Mesodermal cell (in vitro differentiated cells): ENCODE results near the gene ARFGAP3.

ENCODE experiments used
- H3K27ac ChIP-seq: 2 replicates; pipeline ENCODE4 v1.7.0; 2013; ENCODE audit warnings: mild to moderate bottlenecking, low read depth, low read length, moderate library complexity; ENCODE audit not compliant: severe bottlenecking
- H3K36me3 ChIP-seq: 2 replicates; pipeline ENCODE4 v1.7.1; 2013; ENCODE audit warnings: mild to moderate bottlenecking, low read length, moderate library complexity; ENCODE audit not compliant: control insufficient read depth, insufficient read depth
- H3K4me1 ChIP-seq: one replicate; pipeline ENCODE4 v1.7.1; 2013; ENCODE audit warnings: mild to moderate bottlenecking, low read length; ENCODE audit not compliant: insufficient read depth, control insufficient read depth, poor library complexity, severe bottlenecking
- H3K4me3 ChIP-seq: 2 replicates; pipeline ENCODE4 v1.7.0; 2013; ENCODE audit warnings: low read length, control low read depth, mild to moderate bottlenecking; ENCODE audit not compliant: insufficient read depth, poor library complexity, severe bottlenecking; ENCODE audit errors: extremely low read depth
- H3K9me3 ChIP-seq: 2 replicates; pipeline ENCODE4 v1.7.1; 2013; ENCODE audit warnings: mild to moderate bottlenecking, low read length, moderate library complexity; ENCODE audit not compliant: control insufficient read depth
- WGBS, 2 experiments: methylation state at CpG; one replicate each; pipeline ENCODE4 v1.1.5; 2013; ENCODE audit warnings: missing lambda C conversion rate in 2 of 2; ENCODE audit not compliant: insufficient coverage in 2 of 2; 5-methylcytosine and 5-hydroxymethylcytosine counted together

ARFGAP3 gene

DNA sequence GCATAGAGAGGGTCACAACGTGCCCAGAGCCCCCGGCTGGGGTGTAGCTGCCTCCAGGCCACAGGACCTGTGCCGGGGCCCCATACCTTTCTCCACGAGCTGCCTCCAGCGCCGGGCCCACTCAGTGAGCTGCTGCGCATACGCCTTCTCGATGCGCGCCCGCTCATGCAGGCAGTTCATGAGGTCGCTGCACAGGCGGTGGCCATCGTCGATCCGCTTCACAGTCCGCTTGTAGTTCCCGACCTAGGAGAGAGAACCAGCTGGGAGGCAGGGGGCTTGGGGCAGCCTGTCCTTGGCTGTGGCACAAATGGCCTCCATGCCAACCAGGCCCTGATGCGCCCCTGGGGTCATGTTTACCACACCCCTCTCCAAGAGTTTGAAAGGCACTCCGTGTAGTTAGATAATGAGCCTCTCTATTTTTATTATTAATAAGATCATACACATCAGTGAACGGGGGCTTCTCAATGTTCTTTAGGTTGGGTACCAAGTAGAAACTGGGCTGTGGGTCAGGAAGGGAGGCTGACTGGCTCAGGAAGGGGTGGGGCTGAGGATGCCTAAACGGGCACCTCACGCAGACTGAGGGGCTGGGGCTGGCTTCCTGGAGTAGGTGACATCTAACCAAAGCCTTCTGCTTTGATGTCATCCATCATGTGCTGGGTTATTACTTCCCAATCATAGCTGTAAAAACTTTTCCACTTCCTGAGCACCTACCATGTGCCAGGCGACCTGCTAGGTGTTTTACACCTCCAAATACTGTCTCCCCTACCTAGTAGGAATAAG is 36.5 kb upstream of the ARFGAP3 start:
- no peak overlapping the region for H3K27ac ChIP-seq
- peaks cover 49% of the 10 kb centered on the region for H3K36me3 ChIP-seq
- peaks cover 2% of the 10 kb centered on the region for H3K4me1 ChIP-seq
- 89 to 94% methylated on average over 21 to 22 of the region's 25 CpGs for WGBS, 2 experiments
- H3K9me3 ChIP-seq: no peaks in the 10 kb centered on the region
- H3K4me3 ChIP-seq: no peak overlapping the region

- 87 to 88% methylated on average over 9 to 10 of the region's 10 CpGs for WGBS, 2 experiments
Measured at GRCh38 chr22:42892571-42893316, 35.7 kb upstream of the ARFGAP3 start.

GRCh38 chr22:42892156-42892555 is 35.1 kb upstream of the ARFGAP3 start:
- no peaks in the 10 kb centered on the region for H3K9me3 ChIP-seq
- no peak overlapping the region for H3K4me3 ChIP-seq
- H3K27ac ChIP-seq: no peak overlapping the region
- no peaks in the 10 kb centered on the region for H3K4me1 ChIP-seq
- WGBS, 2 experiments: 96 to 99% methylated on average over 6 to 9 of the region's 9 CpGs
- peaks cover 63% of the 10 kb centered on the region for H3K36me3 ChIP-seq

More at GRCh38 chr22:42892571-42893316, 35.7 kb upstream of the ARFGAP3 start:
- no peak overlapping the region for H3K4me3 ChIP-seq
- no peak overlapping the region for H3K27ac ChIP-seq
- H3K36me3 ChIP-seq: peaks cover 57% of the 10 kb centered on the region
- no peaks in the 10 kb centered on the region for H3K4me1 ChIP-seq
- no peaks in the 10 kb centered on the region for H3K9me3 ChIP-seq

GRCh38 chr22:42891696-42892095 is 34.6 kb upstream of the ARFGAP3 start:
- Histone ChIP-seq H3K36me3 (peaks cover 68% of the 10 kb centered on the region), H3K27ac (no peak overlapping the region), H3K4me1 (no peaks in the 10 kb centered on the region), H3K9me3 (no peaks in the 10 kb centered on the region), H3K4me3 (no peak overlapping the region)
- 100% methylated on average over 1 of the region's 3 CpGs for WGBS, 2 experiments

GRCh38 chr22:42891008-42891407 is 33.9 kb upstream of the ARFGAP3 start:
- Histone ChIP-seq H3K36me3 (peaks cover 74% of the 10 kb centered on the region), H3K4me3 (no peak overlapping the region), H3K9me3 (no peaks in the 10 kb centered on the region), H3K27ac (no peak overlapping the region), H3K4me1 (no peaks in the 10 kb centered on the region)
- 94 to 95% methylated on average over 12 to 13 of the region's 13 CpGs for WGBS, 2 experiments

DNA sequence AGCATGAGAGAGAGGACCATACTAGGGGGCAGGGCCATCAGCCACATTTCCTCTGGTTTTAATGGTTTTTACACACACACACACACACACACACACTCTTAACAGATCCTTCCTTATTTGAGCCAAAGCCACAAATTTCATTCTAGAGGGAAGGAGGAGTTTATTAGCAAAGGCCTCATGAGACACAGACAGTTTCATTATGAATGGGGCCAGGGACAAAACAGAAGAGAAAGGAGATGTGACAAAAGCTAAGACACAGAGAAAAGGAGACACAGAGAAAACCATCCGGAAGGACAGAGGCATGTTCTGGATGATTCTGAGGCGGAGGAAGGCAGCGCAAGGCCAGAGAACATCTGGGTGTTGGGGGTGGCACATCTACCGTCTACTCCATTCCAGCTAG is 32.2 kb upstream of the ARFGAP3 start:
- 100% methylated on average over 1 to 4 of the region's 4 CpGs for WGBS, 2 experiments
- Histone ChIP-seq H3K36me3 (peaks cover 89% of the 10 kb centered on the region), H3K27ac (no peak overlapping the region), H3K9me3 (no peaks in the 10 kb centered on the region), H3K4me3 (no peak overlapping the region), H3K4me1 (peaks cover 10% of the 10 kb centered on the region)

DNA sequence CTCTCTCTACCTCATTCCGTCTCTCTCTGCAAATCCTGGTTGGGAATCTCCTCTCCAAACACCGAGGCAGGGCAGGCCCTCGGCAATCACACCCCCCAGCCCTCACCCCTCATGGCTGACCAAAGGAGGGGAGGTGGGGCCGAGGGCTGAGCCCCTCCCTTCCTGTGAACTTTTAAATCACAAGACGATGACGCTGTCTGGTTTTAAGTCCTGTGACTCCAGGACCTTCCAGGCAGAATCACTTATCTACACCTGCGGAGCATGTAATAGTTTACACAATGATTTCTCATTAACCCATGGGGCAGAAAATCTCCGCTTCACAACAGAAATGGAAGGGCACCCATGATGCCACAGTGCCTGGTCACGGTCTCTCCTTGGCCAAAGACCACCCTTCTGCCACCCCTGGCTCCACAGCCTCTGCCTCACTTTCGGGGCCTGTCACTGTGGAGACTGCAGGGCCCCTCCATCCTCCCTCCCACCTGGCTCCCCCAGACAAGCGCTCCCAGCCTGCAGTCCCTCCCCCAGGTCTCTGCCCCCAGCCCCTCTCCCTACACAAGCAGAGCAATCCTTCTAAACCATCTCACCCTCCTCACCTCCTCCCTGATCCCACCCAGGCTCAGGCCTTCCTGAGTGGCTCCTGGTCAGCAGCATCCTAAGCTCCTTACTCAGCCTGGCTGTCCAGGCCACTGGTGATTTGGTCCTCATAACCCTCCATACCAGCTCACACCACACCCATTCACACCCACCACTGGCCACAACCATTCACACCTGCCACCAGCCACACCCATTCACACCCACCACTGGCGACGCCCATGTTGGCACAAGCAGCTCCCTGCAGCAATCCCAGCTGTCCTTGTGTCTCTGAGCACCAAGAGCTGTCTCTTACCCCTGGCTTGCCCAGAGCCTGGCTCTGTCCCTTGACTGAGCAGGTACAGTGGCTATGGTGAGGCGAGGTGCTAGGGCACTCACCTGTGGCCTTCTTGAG is 30.7 kb upstream of the ARFGAP3 start:
- Histone ChIP-seq H3K9me3 (no peaks in the 10 kb centered on the region), H3K4me3 (no peak overlapping the region), H3K4me1 (peaks cover 10% of the 10 kb centered on the region), H3K27ac (no peak overlapping the region), H3K36me3 (peaks cover 94% of the 10 kb centered on the region)
- WGBS, 2 experiments: 82 to 92% methylated on average over 6 to 12 of the region's 14 CpGs

GRCh38 chr22:42887120-42887519 is 30.0 kb upstream of the ARFGAP3 start:
- no peak overlapping the region for H3K27ac ChIP-seq
- H3K4me1 ChIP-seq: peaks cover 10% of the 10 kb centered on the region
- H3K4me3 ChIP-seq: no peak overlapping the region
- no peaks in the 10 kb centered on the region for H3K9me3 ChIP-seq
- 92% methylated on average over 6 to 7 of the region's 7 CpGs for WGBS, 2 experiments
- peaks cover 94% of the 10 kb centered on the region for H3K36me3 ChIP-seq

GRCh38 chr22:42885446-42885845 is 28.4 kb upstream of the ARFGAP3 start:
- Histone ChIP-seq H3K9me3 (no peaks in the 10 kb centered on the region), H3K27ac (no peak overlapping the region), H3K4me3 (no peak overlapping the region), H3K4me1 (peaks cover 10% of the 10 kb centered on the region), H3K36me3 (peaks cover 92% of the 10 kb centered on the region)
- 78 to 84% methylated on average over 7 to 8 of the region's 9 CpGs for WGBS, 2 experiments

- WGBS, 2 experiments: 25 to 100% methylated on average over 1 to 3 of the region's 7 CpGs
- H3K9me3 ChIP-seq: no peaks in the 10 kb centered on the region
- H3K27ac ChIP-seq: no peak overlapping the region
- no peak overlapping the region for H3K4me3 ChIP-seq
- peaks cover 94% of the 10 kb centered on the region for H3K36me3 ChIP-seq
- peaks cover 10% of the 10 kb centered on the region for H3K4me1 ChIP-seq
Measured at GRCh38 chr22:42884616-42885375, 27.7 kb upstream of the ARFGAP3 start.
